ENCODE measurements around the gene PDCD1. TPM values are rescaled to one million over a fixed set of nuclear protein-coding genes. Genes with fewer than 3 reads are reported as not detected.

Gene PDCD1
- total and polyA plus RNA-seq, 10 of the 15 experiments (the other 5 are each of a cell fraction or from before 2014, with no cell fraction given): 0.62 to 6.4 (median 2.9) TPM; not detected in 2

GRCh38 chr2:241882091-241882625 lies 23.5 kb upstream of the PDCD1 start (continued):
- TF ChIP-seq PKNOX1 (IDR thresholded peaks at IDR 0.05) (peak; percentile 20; the same call in 1 of the 2 replicates), RAD21 (IDR thresholded peaks at IDR 0.05; ENCODE audit: insufficient read depth, low read depth, low read length) (peak; percentile 25), POLR2AphosphoS2 (IDR thresholded peaks at IDR 0.05; ENCODE audit: low read depth, low read length) (no peak), YY1 (IDR thresholded peaks at IDR 0.05; ENCODE audit: low read depth, low read length) (no peak), RUNX3 (IDR thresholded peaks at IDR 0.05; ENCODE audit: low read length) (peak; percentile 42; the same call in 1 of the 2 replicates), EED (IDR thresholded peaks at IDR 0.05; ENCODE audit: low read depth) (peak; percentile 41; the same call in 1 of the 2 replicates), NKRF (conservative IDR thresholded peaks at IDR 0.05) (0 out of 2 replicates have a peak, but pooled peaks have one; percentile 79), YBX1 (IDR thresholded peaks at IDR 0.05) (no peak), RB1 (IDR thresholded peaks at IDR 0.05; ENCODE audit: borderline replicate concordance) (peak; percentile 75; the same call in 1 of the 2 replicates), GATAD2B (conservative IDR thresholded peaks at IDR 0.05; ENCODE audit: low read depth) (peak; percentile 88), ZBTB40 (IDR thresholded peaks at IDR 0.05; ENCODE audit: borderline replicate concordance) (peak; percentile 18; the same call in 1 of the 2 replicates), BCL11A (IDR thresholded peaks at IDR 0.05; ENCODE audit: low read depth, low read length) (0 out of 2 replicates have a peak, but pooled peaks have one; percentile 18), SMC3 (IDR thresholded peaks at IDR 0.05; ENCODE audit: borderline replicate concordance, low read length) (0 out of 2 replicates have a peak, but pooled peaks have one; percentile 2)
